HFF-Myc (cell line): ENCODE data around the gene POLR3GL.

ENCODE experiments used
- DNase-seq: peaks from one replicate; pipeline ENCODE4 v3.0.0-alpha.2; 2011; ENCODE audit warnings: low read depth; ENCODE audit errors: extremely low read depth
- H3K4me3 ChIP-seq: replicated peaks from 2 replicates; pipeline ENCODE4 v1.5.1; 2011; ENCODE audit warnings: low read depth, mild to moderate bottlenecking, control low read depth, low read length
- TF ChIP-seq, protein P1 (sequence below): IDR thresholded peaks from 2 replicates; pipeline ENCODE4 v1.5.1; 2012; ENCODE audit warnings: mild to moderate bottlenecking, low read depth, low read length, control low read depth; ENCODE audit errors: missing control alignments

POLR3GL gene

GRCh38 chr1:145996433-145997015 is 32.0 kb downstream of the POLR3GL start, which contains the start of gene TXNIP:
TXNIP (minus strand) TSS chr1:145996579; CDS start chr1:145996266, 313 bp downstream.
- TF ChIP-seq, protein P1, sequence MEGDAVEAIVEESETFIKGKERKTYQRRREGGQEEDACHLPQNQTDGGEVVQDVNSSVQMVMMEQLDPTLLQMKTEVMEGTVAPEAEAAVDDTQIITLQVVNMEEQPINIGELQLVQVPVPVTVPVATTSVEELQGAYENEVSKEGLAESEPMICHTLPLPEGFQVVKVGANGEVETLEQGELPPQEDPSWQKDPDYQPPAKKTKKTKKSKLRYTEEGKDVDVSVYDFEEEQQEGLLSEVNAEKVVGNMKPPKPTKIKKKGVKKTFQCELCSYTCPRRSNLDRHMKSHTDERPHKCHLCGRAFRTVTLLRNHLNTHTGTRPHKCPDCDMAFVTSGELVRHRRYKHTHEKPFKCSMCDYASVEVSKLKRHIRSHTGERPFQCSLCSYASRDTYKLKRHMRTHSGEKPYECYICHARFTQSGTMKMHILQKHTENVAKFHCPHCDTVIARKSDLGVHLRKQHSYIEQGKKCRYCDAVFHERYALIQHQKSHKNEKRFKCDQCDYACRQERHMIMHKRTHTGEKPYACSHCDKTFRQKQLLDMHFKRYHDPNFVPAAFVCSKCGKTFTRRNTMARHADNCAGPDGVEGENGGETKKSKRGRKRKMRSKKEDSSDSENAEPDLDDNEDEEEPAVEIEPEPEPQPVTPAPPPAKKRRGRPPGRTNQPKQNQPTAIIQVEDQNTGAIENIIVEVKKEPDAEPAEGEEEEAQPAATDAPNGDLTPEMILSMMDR, result no peak
- peak; percentile 95 for DNase-seq
- peak within 1 kb of the TSS; percentile 93 for H3K4me3 ChIP-seq

GRCh38 chr1:145997016-145997717 is 32.7 kb downstream of the POLR3GL start:
- no peak for DNase-seq
- peak overlapping the region; percentile 93 for H3K4me3 ChIP-seq
- TF ChIP-seq, protein P1, result no peak

- TF ChIP-seq, protein P1, result no peak
- DNase-seq, result no peak
- H3K4me3 ChIP-seq, result no peak overlapping the region
Observed at GRCh38 chr1:145997718-145998023, 33.2 kb downstream of the POLR3GL start.

GRCh38 chr1:145999321-146000024 is 35.0 kb downstream of the POLR3GL start:
- H3K4me3 ChIP-seq, result no peak overlapping the region
- TF ChIP-seq, protein P1, result no peak
- DNase-seq, result no peak

DNA sequence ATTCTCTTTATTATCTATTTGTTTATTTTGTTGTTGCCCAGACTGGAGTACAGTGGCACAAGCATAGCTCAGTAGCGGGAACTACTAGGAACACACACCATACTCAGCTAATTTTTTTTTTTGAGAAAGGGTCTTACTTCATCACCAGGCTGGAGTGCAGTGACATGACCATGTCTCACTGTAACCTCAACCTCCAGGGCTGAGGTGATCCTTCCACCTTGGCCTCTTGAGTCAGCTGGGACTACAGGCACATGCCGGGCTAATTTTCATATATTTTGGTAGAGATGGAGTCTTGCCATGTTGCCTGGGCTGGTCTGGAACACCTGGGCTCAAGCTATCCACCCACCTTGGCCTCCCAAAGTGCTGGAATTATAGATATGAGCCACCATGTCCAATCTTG is 37.2 kb downstream of the POLR3GL start:
- no peak overlapping the region for H3K4me3 ChIP-seq

GRCh38 chr1:146007489-146008133 is 43.1 kb downstream of the POLR3GL start:
- TF ChIP-seq, protein P1, result peak; percentile 1

More for the DNA sequence above, 37.2 kb downstream of the POLR3GL start:
- TF ChIP-seq, protein P1, result no peak
- no peak for DNase-seq

More at GRCh38 chr1:146007489-146008133, 43.1 kb downstream of the POLR3GL start:
- no peak for DNase-seq
- no peak overlapping the region for H3K4me3 ChIP-seq
